Activated CD4-positive, alpha-beta T cell treated with anti-CD3 and anti-CD28 coated beads, Interleukin-2, amount 10 ng/mL, durations not matched to agents 24 days and 14 days (primary cell): ENCODE data around the gene POF1B. TPM values are rescaled to one million over a fixed set of nuclear protein-coding genes. Genes with fewer than 3 reads are reported as not detected.
"Not testable (repeated sequence)": the region's sequence is repeated elsewhere in the genome, so short reads cannot be mapped to it uniquely, and the experiment has no call there.

Experiments
- DNase-seq: peaks from one replicate; pipeline ENCODE4 v3.0.0; 2022
- H3K27ac Mint-ChIP-seq: one replicate; pipeline ENCODE4 v1.8.0; 2022; ENCODE audit warnings: mild to moderate bottlenecking, mixed read lengths
- H3K27me3 Mint-ChIP-seq: one replicate; pipeline ENCODE4 v1.8.0; 2022; ENCODE audit warnings: mixed read lengths
- H3K36me3 Mint-ChIP-seq: one replicate; pipeline ENCODE4 v1.8.0; 2022; ENCODE audit warnings: low read depth, mild to moderate bottlenecking, mixed read lengths
- H3K4me1 Mint-ChIP-seq: one replicate; pipeline ENCODE4 v1.8.0; 2021; ENCODE audit warnings: mixed read lengths
- H3K4me3 Mint-ChIP-seq: one replicate; pipeline ENCODE4 v1.8.0; 2022; ENCODE audit warnings: mild to moderate bottlenecking, moderate library complexity, mixed read lengths
- H3K9me3 Mint-ChIP-seq: one replicate; pipeline ENCODE4 v1.8.0; 2021; ENCODE audit warnings: mixed read lengths
- intact Hi-C: fragments of 100-400 bp; cut with micrococcal nuclease; formaldehyde crosslinking; loops from one replicate; pipeline ENCODE4 v1.15.1; 2023
- total RNA-seq: library from RNA; stranded (reverse); gene quantifications from 2 replicates; pipeline ENCODE4 v1.2.3, GENCODE V29; 2022

POF1B gene
- 0.07 TPM in 1 of 2 replicates, not detected in the other for total RNA-seq

GRCh38 chrX:85379174-85379907 lies at the start of gene POF1B:
TSS of gene POF1B (minus strand) at chrX:85379665. CDS start at chrX:85379454, 211 bp downstream.
- H3K27me3 Mint-ChIP-seq, result no peaks in the 10 kb centered on the region
- no peak within 1 kb of the TSS for H3K4me3 Mint-ChIP-seq
- no peak within 1 kb of the TSS for H3K27ac Mint-ChIP-seq

GRCh38 chrX:85429066-85429465 lies 49.6 kb upstream of the POF1B start:
- no peak overlapping the region for H3K4me3 Mint-ChIP-seq
- H3K27me3 Mint-ChIP-seq, result no peaks in the 10 kb centered on the region
- no peak for DNase-seq
- intact Hi-C loops, result no loop called here
- no peaks in the 10 kb centered on the region for H3K9me3 Mint-ChIP-seq
- H3K27ac Mint-ChIP-seq, result no peak overlapping the region
- H3K4me1 Mint-ChIP-seq, result no peaks in the 10 kb centered on the region
- no peaks in the 10 kb centered on the region for H3K36me3 Mint-ChIP-seq

More at GRCh38 chrX:85379174-85379907, at the start of gene POF1B:
- DNase-seq, result no peak
- Mint-ChIP-seq H3K36me3 (no peaks in the 10 kb centered on the region), H3K9me3 (no peaks in the 10 kb centered on the region), H3K4me1 (no peaks in the 10 kb centered on the region)
- intact Hi-C loops, result no loop called here

GRCh38 chrX:85419293-85419692 lies 39.8 kb upstream of the POF1B start:
- no peaks in the 10 kb centered on the region for H3K27me3 Mint-ChIP-seq
- intact Hi-C loops, result no loop called here
- H3K4me1 Mint-ChIP-seq, result no peaks in the 10 kb centered on the region

GRCh38 chrX:85391878-85392238 lies 12.4 kb upstream of the POF1B start:
- no peak for DNase-seq
- Mint-ChIP-seq H3K9me3 (no peaks in the 10 kb centered on the region), H3K27ac (no peak overlapping the region), H3K4me3 (no peak overlapping the region), H3K4me1 (no peaks in the 10 kb centered on the region), H3K27me3 (no peaks in the 10 kb centered on the region), H3K36me3 (no peaks in the 10 kb centered on the region)
- intact Hi-C loops, result no loop called here

More at GRCh38 chrX:85419293-85419692, 39.8 kb upstream of the POF1B start:
- DNase-seq, result no peak
- no peak overlapping the region for H3K27ac Mint-ChIP-seq
- no peak overlapping the region for H3K4me3 Mint-ChIP-seq
- H3K36me3 Mint-ChIP-seq, result no peaks in the 10 kb centered on the region
- no peaks in the 10 kb centered on the region for H3K9me3 Mint-ChIP-seq

GRCh38 chrX:85391185-85391877 lies 11.9 kb upstream of the POF1B start:
- Mint-ChIP-seq H3K36me3 (no peaks in the 10 kb centered on the region), H3K27ac (no peak overlapping the region), H3K4me3 (no peak overlapping the region), H3K4me1 (no peaks in the 10 kb centered on the region), H3K27me3 (no peaks in the 10 kb centered on the region), H3K9me3 (no peaks in the 10 kb centered on the region)
- intact Hi-C loops, result no loop called here
- no peak for DNase-seq

- Mint-ChIP-seq H3K4me1 (no peaks in the 10 kb centered on the region), H3K4me3 (no peak overlapping the region), H3K27me3 (no peaks in the 10 kb centered on the region), H3K27ac (no peak overlapping the region), H3K36me3 (no peaks in the 10 kb centered on the region), H3K9me3 (no peaks in the 10 kb centered on the region)
- DNase-seq, result no peak
- intact Hi-C loops, result no loop called here
Observed at GRCh38 chrX:85381602-85382001, 2.1 kb upstream of the POF1B start.

- no peak for DNase-seq
- no peaks in the 10 kb centered on the region for H3K4me1 Mint-ChIP-seq
- no peaks in the 10 kb centered on the region for H3K27me3 Mint-ChIP-seq
- no peak overlapping the region for H3K27ac Mint-ChIP-seq
- H3K4me3 Mint-ChIP-seq, result no peak overlapping the region
- H3K9me3 Mint-ChIP-seq, result no peaks in the 10 kb centered on the region
- intact Hi-C loops, result no loop called here
- no peaks in the 10 kb centered on the region for H3K36me3 Mint-ChIP-seq
Observed at GRCh38 chrX:85378461-85378860, 1.0 kb downstream of the POF1B start.

GRCh38 chrX:85375333-85375738 lies 4.1 kb downstream of the POF1B start:
- Mint-ChIP-seq H3K27ac (no peak overlapping the region), H3K36me3 (no peaks in the 10 kb centered on the region), H3K4me3 (no peak overlapping the region), H3K9me3 (no peaks in the 10 kb centered on the region), H3K4me1 (no peaks in the 10 kb centered on the region), H3K27me3 (no peaks in the 10 kb centered on the region)
- DNase-seq, result no peak
- intact Hi-C loops, result no loop called here

- no peaks in the 10 kb centered on the region for H3K36me3 Mint-ChIP-seq
- no peaks in the 10 kb centered on the region for H3K4me1 Mint-ChIP-seq
- H3K9me3 Mint-ChIP-seq, result peaks cover 4% of the 10 kb centered on the region
- intact Hi-C loops, result no loop called here
- DNase-seq, result no peak
- no peak overlapping the region for H3K4me3 Mint-ChIP-seq
- H3K27me3 Mint-ChIP-seq, result no peaks in the 10 kb centered on the region
- no peak overlapping the region for H3K27ac Mint-ChIP-seq
Observed at GRCh38 chrX:85365370-85365995, 14.0 kb downstream of the POF1B start.

GRCh38 chrX:85359051-85359450 lies 20.4 kb downstream of the POF1B start:
- intact Hi-C loops, result no loop called here

GRCh38 chrX:85345523-85345922 lies 33.9 kb downstream of the POF1B start:
- Mint-ChIP-seq H3K9me3 (no peaks in the 10 kb centered on the region), H3K36me3 (no peaks in the 10 kb centered on the region), H3K4me3 (no peak overlapping the region), H3K27me3 (no peaks in the 10 kb centered on the region), H3K4me1 (no peaks in the 10 kb centered on the region), H3K27ac (no peak overlapping the region)
- intact Hi-C loops, result no loop called here
- DNase-seq, result no peak

More at GRCh38 chrX:85359051-85359450, 20.4 kb downstream of the POF1B start:
- Mint-ChIP-seq H3K9me3 (peaks cover 4% of the 10 kb centered on the region), H3K36me3 (no peaks in the 10 kb centered on the region), H3K27ac (no peak overlapping the region), H3K27me3 (no peaks in the 10 kb centered on the region), H3K4me1 (no peaks in the 10 kb centered on the region), H3K4me3 (no peak overlapping the region)
- no peak for DNase-seq

GRCh38 chrX:85327060-85327333 lies 52.5 kb downstream of the POF1B start:
- Mint-ChIP-seq H3K27me3 (no peaks in the 10 kb centered on the region), H3K36me3 (no peaks in the 10 kb centered on the region), H3K4me3 (no peak overlapping the region), H3K27ac (no peak overlapping the region), H3K9me3 (no peaks in the 10 kb centered on the region), H3K4me1 (no peaks in the 10 kb centered on the region)
- intact Hi-C loops, result no loop called here
- DNase-seq, result no peak

- Mint-ChIP-seq H3K27ac (no peak overlapping the region), H3K4me1 (no peaks in the 10 kb centered on the region), H3K27me3 (no peaks in the 10 kb centered on the region), H3K36me3 (no peaks in the 10 kb centered on the region), H3K4me3 (no peak overlapping the region), H3K9me3 (no peaks in the 10 kb centered on the region)
- intact Hi-C loops, result no loop called here
- DNase-seq, result no peak
Observed at GRCh38 chrX:85326234-85327059, 53.0 kb downstream of the POF1B start.

- DNase-seq, H3K9me3 Mint-ChIP-seq, intact Hi-C loops, H3K36me3 Mint-ChIP-seq, H3K27me3 Mint-ChIP-seq, H3K27ac Mint-ChIP-seq, H3K4me1 Mint-ChIP-seq, H3K4me3 Mint-ChIP-seq: not testable (repeated sequence)
Observed at GRCh38 chrX:85311348-85311747, 68.1 kb downstream of the POF1B start.
